OCI-LY1 (cell line): ENCODE data around the gene AKR7A3.

Experiments
- H2AFZ ChIP-seq: fragments of 200-600 bp; sonication (generic), shearing (Covaris generic); 2 replicates; pipeline ENCODE4 v1.6.0; 2014; ENCODE audit warnings: antibody characterized with exemption, mild to moderate bottlenecking, low read length
- H3F3A ChIP-seq: fragments of 200-600 bp; sonication (generic), shearing (Covaris generic); 2 replicates; pipeline ENCODE4 v1.6.0; 2014; ENCODE audit warnings: mild to moderate bottlenecking, antibody characterized with exemption, low read length, moderate library complexity; ENCODE audit not compliant: insufficient read depth
- H3K27ac ChIP-seq: fragments of 200-600 bp; sonication (generic); 2 replicates; pipeline ENCODE4 v1.5.1; 2014; ENCODE audit warnings: low read length, mixed run types, mild to moderate bottlenecking, low read depth; ENCODE audit not compliant: poor library complexity, severe bottlenecking
- H3K27me3 ChIP-seq: fragments of 200-600 bp; sonication (generic); 2 replicates; pipeline ENCODE4 v1.6.0; 2014; ENCODE audit warnings: antibody characterized with exemption, mild to moderate bottlenecking, low read length, moderate library complexity; ENCODE audit not compliant: insufficient read depth
- H3K36me3 ChIP-seq: fragments of 200-600 bp; sonication (generic); 2 replicates; pipeline ENCODE4 v1.6.1; 2014; ENCODE audit warnings: mild to moderate bottlenecking, antibody characterized with exemption, low read length, moderate library complexity, mixed read lengths; ENCODE audit not compliant: insufficient read depth
- H3K4me1 ChIP-seq: fragments of 200-600 bp; sonication (generic); 2 replicates; pipeline ENCODE4 v1.5.1; 2014; ENCODE audit warnings: mild to moderate bottlenecking, low read length, moderate library complexity; ENCODE audit not compliant: insufficient read depth, severe bottlenecking
- H3K4me2 ChIP-seq: fragments of 200-600 bp; sonication (generic), shearing (Covaris generic); 2 replicates; pipeline ENCODE4 v1.6.1; 2014; ENCODE audit warnings: low read length
- H3K4me3 ChIP-seq: fragments of 200-600 bp; sonication (generic); 2 replicates; pipeline ENCODE4 v1.5.1; 2014; ENCODE audit warnings: low read length, low read depth, mild to moderate bottlenecking, mixed read lengths; ENCODE audit not compliant: poor library complexity, severe bottlenecking
- H3K79me2 ChIP-seq: fragments of 200-600 bp; shearing (Covaris generic); 2 replicates; pipeline ENCODE4 v1.6.1; 2016; ENCODE audit warnings: mixed run types, low read length, mixed read lengths; ENCODE audit not compliant: insufficient read depth
- H3K9ac ChIP-seq: fragments of 200-600 bp; sonication (generic), shearing (Covaris generic); 2 replicates; pipeline ENCODE4 v1.6.1; 2014; ENCODE audit warnings: mild to moderate bottlenecking, low read length, mixed read lengths
- H3K9me2 ChIP-seq: fragments of 200-600 bp; sonication (generic), shearing (Covaris generic); 2 replicates; pipeline ENCODE4 v1.6.1; 2014; ENCODE audit warnings: low read depth, mild to moderate bottlenecking, low read length, mixed read lengths
- H3K9me3 ChIP-seq: fragments of 200-600 bp; shearing (Covaris generic); 2 replicates; pipeline ENCODE4 v1.6.1; 2014; ENCODE audit warnings: low read length, mixed read lengths
- H4K20me1 ChIP-seq: fragments of 200-600 bp; sonication (generic), shearing (Covaris generic); 2 replicates; pipeline ENCODE4 v1.6.0; 2016; ENCODE audit warnings: mild to moderate bottlenecking, low read length; ENCODE audit not compliant: insufficient read depth
- EZH2 ChIP-seq: fragments of 200-600 bp; sonication (generic), shearing (Covaris generic); IDR thresholded peaks from 2 replicates; pipeline ENCODE4 v1.8.0; 2017; ENCODE audit warnings: borderline replicate concordance, mixed run types, mild to moderate bottlenecking, antibody characterized with exemption, low read length, moderate library complexity, mixed read lengths
- TF ChIP-seq, protein P1 (sequence below): fragments of 200-600 bp; sonication (generic), shearing (Covaris generic); IDR thresholded peaks from 2 replicates; pipeline ENCODE4 v1.5.1; 2017; ENCODE audit warnings: mild to moderate bottlenecking, antibody characterized with exemption, low read length, moderate library complexity, mixed read lengths

Gene AKR7A3

DNA sequence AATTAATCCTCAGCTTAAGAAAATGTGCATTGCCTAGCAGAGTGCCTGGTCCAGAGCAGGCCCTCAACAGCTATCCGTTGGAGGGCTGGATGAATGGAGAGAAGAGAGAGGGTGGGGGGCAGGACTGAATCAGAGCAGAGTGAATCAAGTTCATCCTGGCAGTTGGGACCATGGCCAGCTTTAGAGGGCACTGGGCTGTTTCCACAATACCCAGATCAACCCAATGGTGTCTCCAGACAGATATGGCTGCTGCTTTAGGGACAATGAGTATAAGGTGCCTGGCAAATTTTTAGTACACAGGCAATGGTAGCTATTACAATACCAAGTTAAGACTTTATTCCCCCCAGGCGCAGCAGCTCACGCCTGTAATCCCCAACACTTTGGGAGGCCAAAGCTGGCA, 54.3 kb downstream of the AKR7A3 start:
- no peak for TF ChIP-seq EZH2
- TF ChIP-seq, protein P1, sequence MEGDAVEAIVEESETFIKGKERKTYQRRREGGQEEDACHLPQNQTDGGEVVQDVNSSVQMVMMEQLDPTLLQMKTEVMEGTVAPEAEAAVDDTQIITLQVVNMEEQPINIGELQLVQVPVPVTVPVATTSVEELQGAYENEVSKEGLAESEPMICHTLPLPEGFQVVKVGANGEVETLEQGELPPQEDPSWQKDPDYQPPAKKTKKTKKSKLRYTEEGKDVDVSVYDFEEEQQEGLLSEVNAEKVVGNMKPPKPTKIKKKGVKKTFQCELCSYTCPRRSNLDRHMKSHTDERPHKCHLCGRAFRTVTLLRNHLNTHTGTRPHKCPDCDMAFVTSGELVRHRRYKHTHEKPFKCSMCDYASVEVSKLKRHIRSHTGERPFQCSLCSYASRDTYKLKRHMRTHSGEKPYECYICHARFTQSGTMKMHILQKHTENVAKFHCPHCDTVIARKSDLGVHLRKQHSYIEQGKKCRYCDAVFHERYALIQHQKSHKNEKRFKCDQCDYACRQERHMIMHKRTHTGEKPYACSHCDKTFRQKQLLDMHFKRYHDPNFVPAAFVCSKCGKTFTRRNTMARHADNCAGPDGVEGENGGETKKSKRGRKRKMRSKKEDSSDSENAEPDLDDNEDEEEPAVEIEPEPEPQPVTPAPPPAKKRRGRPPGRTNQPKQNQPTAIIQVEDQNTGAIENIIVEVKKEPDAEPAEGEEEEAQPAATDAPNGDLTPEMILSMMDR: no peak

More for the DNA sequence above, 54.3 kb downstream of the AKR7A3 start:
- Histone ChIP-seq H4K20me1 (no peaks in the 10 kb centered on the region), H3K4me2 (no peak overlapping the region), H3K36me3 (peaks cover 91% of the 10 kb centered on the region), H3K9me3 (no peaks in the 10 kb centered on the region), H3F3A (no peaks in the 10 kb centered on the region), H3K4me1 (no peaks in the 10 kb centered on the region), H3K9me2 (no peaks in the 10 kb centered on the region), H3K79me2 (no peaks in the 10 kb centered on the region), H3K9ac (no peak overlapping the region), H3K27me3 (no peaks in the 10 kb centered on the region), H3K4me3 (no peak overlapping the region), H3K27ac (no peak overlapping the region), H2AFZ (no peak overlapping the region)
